Duodenal mucosa (tissue), 2 donors: ENCODE results near the gene SLC31A1.

Experiments used
- H3K27ac ChIP-seq: one replicate; pipeline ENCODE4 v1.7.0; 2013; ENCODE audit warnings: low read depth, low read length
- H3K27me3 ChIP-seq, 2 donors: one replicate each; pipeline ENCODE4 v1.7.0; 2013; ENCODE audit warnings: low read length in 2 of 2, control low read depth in 1 of 2; ENCODE audit not compliant: insufficient read depth in 2 of 2, control insufficient read depth in 1 of 2
- H3K36me3 ChIP-seq, 2 donors: one replicate each; pipeline ENCODE4 v1.7.0; 2013; ENCODE audit warnings: low read length in 2 of 2, control low read depth in 1 of 2; ENCODE audit not compliant: insufficient read depth in 2 of 2, control insufficient read depth in 1 of 2
- H3K4me1 ChIP-seq, 2 donors: one replicate each; pipeline ENCODE4 v1.7.0; 2013; ENCODE audit warnings: low read length in 2 of 2, control low read depth in 1 of 2; ENCODE audit not compliant: insufficient read depth in 2 of 2, control insufficient read depth in 1 of 2
- H3K4me3 ChIP-seq, 2 donors: one replicate each; pipeline ENCODE4 v1.7.0; 2013; ENCODE audit warnings: low read length in 2 of 2, low read depth in 1 of 2
- H3K9ac ChIP-seq, 2 donors: one replicate each; pipeline ENCODE4 v1.7.0; 2013; ENCODE audit warnings: low read length in 2 of 2, low read depth in 1 of 2
- H3K9me3 ChIP-seq, 2 donors: one replicate each; pipeline ENCODE4 v1.7.0; 2013; ENCODE audit warnings: low read length in 2 of 2, control low read depth in 1 of 2; ENCODE audit not compliant: control insufficient read depth in 1 of 2

Gene SLC31A1

GRCh38 chr9:113221003-113221799 is at the start of gene SLC31A1, which contains the start of gene FKBP15:
TSS of gene SLC31A1 (plus strand) at chr9:113221544. CDS start at chr9:113256149, 34,605 bp downstream.
TSS of gene FKBP15 (minus strand) at chr9:113221277. CDS start at chr9:113221243, 34 bp downstream.
- peak within 1 kb of the TSS; percentile 98 for H3K4me3 ChIP-seq
- H3K9ac ChIP-seq, result peak within 1 kb of the TSS; percentile 80 to 95
- no peaks in the 10 kb centered on the region for H3K27me3 ChIP-seq
- H3K9me3 ChIP-seq, result no peaks in the 10 kb centered on the region
- peak within 1 kb of the TSS; percentile 89 for H3K27ac ChIP-seq
- H3K4me1 ChIP-seq, result peaks cover 42 to 46% of the 10 kb centered on the region in 2 donors
- H3K36me3 ChIP-seq, result peaks cover 6 to 7% of the 10 kb centered on the region in 2 donors

GRCh38 chr9:113173341-113173740 is 48.0 kb upstream of the SLC31A1 start:
- Histone ChIP-seq H3K9ac (no peak overlapping the region), H3K4me1 (no peaks in the 10 kb centered on the region), H3K27me3 (no peaks in the 10 kb centered on the region), H3K36me3 (peaks cover 61 to 79% of the 10 kb centered on the region in 2 donors), H3K27ac (no peak overlapping the region), H3K4me3 (no peak overlapping the region), H3K9me3 (no peaks in the 10 kb centered on the region)

GRCh38 chr9:113176803-113177202 is 44.5 kb upstream of the SLC31A1 start:
- Histone ChIP-seq H3K4me3 (no peak overlapping the region), H3K4me1 (peaks cover 0 to 4% of the 10 kb centered on the region in 2 donors), H3K27me3 (no peaks in the 10 kb centered on the region), H3K9me3 (no peaks in the 10 kb centered on the region), H3K9ac (no peak overlapping the region), H3K27ac (no peak overlapping the region), H3K36me3 (peaks cover 49 to 70% of the 10 kb centered on the region in 2 donors)

GRCh38 chr9:113177251-113177650 is 44.1 kb upstream of the SLC31A1 start:
- H3K36me3 ChIP-seq, result peaks cover 54 to 75% of the 10 kb centered on the region in 2 donors
- H3K27me3 ChIP-seq, result no peaks in the 10 kb centered on the region
- H3K4me1 ChIP-seq, result peaks cover 0 to 4% of the 10 kb centered on the region in 2 donors
- H3K9ac ChIP-seq, result no peak overlapping the region
- H3K4me3 ChIP-seq, result no peak overlapping the region
- H3K9me3 ChIP-seq, result no peaks in the 10 kb centered on the region
- H3K27ac ChIP-seq, result no peak overlapping the region

- no peak overlapping the region for H3K4me3 ChIP-seq
- peaks cover 56 to 75% of the 10 kb centered on the region in 2 donors for H3K36me3 ChIP-seq
- no peak overlapping the region for H3K27ac ChIP-seq
- peaks cover 0 to 4% of the 10 kb centered on the region in 2 donors for H3K4me1 ChIP-seq
- H3K9ac ChIP-seq, result no peak overlapping the region
- no peaks in the 10 kb centered on the region for H3K9me3 ChIP-seq
- H3K27me3 ChIP-seq, result no peaks in the 10 kb centered on the region
Measured at GRCh38 chr9:113178087-113178486, 43.3 kb upstream of the SLC31A1 start.

- Histone ChIP-seq H3K9ac (no peak overlapping the region), H3K36me3 (peaks cover 59 to 78% of the 10 kb centered on the region in 2 donors), H3K9me3 (no peaks in the 10 kb centered on the region), H3K4me1 (peaks cover 0 to 4% of the 10 kb centered on the region in 2 donors), H3K27me3 (no peaks in the 10 kb centered on the region), H3K4me3 (no peak overlapping the region), H3K27ac (no peak overlapping the region)
Measured at GRCh38 chr9:113179839-113180238, 41.5 kb upstream of the SLC31A1 start.

- Histone ChIP-seq H3K9ac (no peak overlapping the region), H3K4me3 (no peak overlapping the region), H3K36me3 (peaks cover 61 to 85% of the 10 kb centered on the region in 2 donors), H3K27ac (no peak overlapping the region), H3K4me1 (peaks cover 0 to 4% of the 10 kb centered on the region in 2 donors), H3K9me3 (no peaks in the 10 kb centered on the region), H3K27me3 (no peaks in the 10 kb centered on the region)
Measured at GRCh38 chr9:113181165-113181564, 40.2 kb upstream of the SLC31A1 start.

GRCh38 chr9:113183956-113184488 is 37.3 kb upstream of the SLC31A1 start:
- Histone ChIP-seq H3K36me3 (peaks cover 61 to 82% of the 10 kb centered on the region in 2 donors), H3K27me3 (no peaks in the 10 kb centered on the region), H3K27ac (no peak overlapping the region)

GRCh38 chr9:113184539-113184938 is 36.8 kb upstream of the SLC31A1 start:
- Histone ChIP-seq H3K27me3 (no peaks in the 10 kb centered on the region), H3K9ac (no peak overlapping the region), H3K27ac (no peak overlapping the region), H3K36me3 (peaks cover 61 to 82% of the 10 kb centered on the region in 2 donors), H3K4me1 (peaks cover 0 to 4% of the 10 kb centered on the region in 2 donors), H3K9me3 (no peaks in the 10 kb centered on the region), H3K4me3 (no peak overlapping the region)

More at GRCh38 chr9:113183956-113184488, 37.3 kb upstream of the SLC31A1 start:
- H3K9ac ChIP-seq, result no peak overlapping the region
- H3K4me3 ChIP-seq, result no peak overlapping the region
- H3K9me3 ChIP-seq, result no peaks in the 10 kb centered on the region
- peaks cover 0 to 4% of the 10 kb centered on the region in 2 donors for H3K4me1 ChIP-seq

GRCh38 chr9:113185271-113185670 is 36.1 kb upstream of the SLC31A1 start:
- Histone ChIP-seq H3K27me3 (no peaks in the 10 kb centered on the region), H3K4me1 (peaks cover 0 to 2% of the 10 kb centered on the region in 2 donors), H3K27ac (no peak overlapping the region), H3K9me3 (no peaks in the 10 kb centered on the region), H3K4me3 (no peak overlapping the region), H3K9ac (no peak overlapping the region), H3K36me3 (peaks cover 64 to 87% of the 10 kb centered on the region in 2 donors)
